ENCODE results near the gene HIGD2A. TPM values are rescaled to one million over a fixed set of nuclear protein-coding genes. Genes with fewer than 3 reads are reported as not detected.

The HIGD2A gene
- total and polyA plus RNA-seq, 9 of the 15 experiments (the other 6 are each of a cell fraction or from before 2014, with no cell fraction given): 94.7 to 264 (median 163) TPM

DNA sequence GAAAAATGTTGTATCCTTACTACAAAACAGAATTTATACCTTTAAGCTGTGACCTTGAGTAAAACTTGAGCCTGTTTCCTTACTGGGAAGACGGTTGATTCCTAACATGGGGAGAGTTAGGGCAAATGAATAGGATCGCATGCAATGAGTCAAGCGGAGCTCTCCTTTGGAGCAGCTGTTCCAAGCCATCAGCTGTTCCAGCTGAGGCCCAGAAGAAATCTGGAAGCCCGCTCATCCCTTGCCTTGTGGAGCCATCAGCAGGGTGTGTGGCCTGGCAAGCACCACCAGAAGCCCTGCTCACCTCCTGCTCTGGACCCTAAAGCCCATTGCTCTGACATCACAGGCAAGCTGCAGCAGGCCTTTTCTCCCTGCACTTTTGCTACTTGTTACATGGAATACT lies 35.0 kb upstream of the HIGD2A start:
- Histone ChIP-seq H3K9me1 (ENCODE audit: control insufficient read depth, insufficient read depth, low read length) (peaks cover 3% of the 10 kb centered on the region), H3K79me2 (ENCODE audit: control insufficient read depth, insufficient read depth, low read length) (peaks cover 39% of the 10 kb centered on the region), H3K27ac (ENCODE audit: extremely low read depth, low read depth, low read length) (no peak overlapping the region), H3K4me1 (replicated peaks in 1 of 2; ENCODE audit: control insufficient read depth in 2 of 2, insufficient read depth in 2 of 2, low read length in 2 of 2) (no peaks in the 10 kb centered on the region), H3K36me3 (ENCODE audit: control insufficient read depth, insufficient read depth, low read length) (peaks cover 93% of the 10 kb centered on the region), H3K4me2 (ENCODE audit: insufficient read depth, low read length) (no peak overlapping the region), H2AFZ (ENCODE audit: low read depth, low read length) (no peak overlapping the region), H4K20me1 (replicated peaks; ENCODE audit: control insufficient read depth, insufficient read depth, low read length) (peaks cover 3% of the 10 kb centered on the region; the same call in 1 of the 2 replicates), H3K9me3 (replicated peaks; ENCODE audit: control insufficient read depth, insufficient read depth, low read depth, low read length) (no peaks in the 10 kb centered on the region), H3K4me3 (no peak overlapping the region), H3K9ac (ENCODE audit: insufficient read depth in 1 of 2, low read depth in 2 of 2, low read length in 2 of 2) (no peak overlapping the region), H3K27me3 (ENCODE audit: control insufficient read depth in 2 of 2, insufficient read depth in 2 of 2, low read length in 2 of 2) (no peaks in the 10 kb centered on the region)
- TF ChIP-seq TEAD4 (IDR thresholded peaks at IDR 0.05; ENCODE audit: low read length) (no peak), TEAD4 (CRISPR knock-in tag; IDR thresholded peaks at IDR 0.05; ENCODE audit: borderline replicate concordance) (no peak), U2AF2 (optimal IDR thresholded peaks at IDR 0.05; ENCODE audit: low read depth, low read length) (no peak)
- TF ChIP-seq, protein P1, sequence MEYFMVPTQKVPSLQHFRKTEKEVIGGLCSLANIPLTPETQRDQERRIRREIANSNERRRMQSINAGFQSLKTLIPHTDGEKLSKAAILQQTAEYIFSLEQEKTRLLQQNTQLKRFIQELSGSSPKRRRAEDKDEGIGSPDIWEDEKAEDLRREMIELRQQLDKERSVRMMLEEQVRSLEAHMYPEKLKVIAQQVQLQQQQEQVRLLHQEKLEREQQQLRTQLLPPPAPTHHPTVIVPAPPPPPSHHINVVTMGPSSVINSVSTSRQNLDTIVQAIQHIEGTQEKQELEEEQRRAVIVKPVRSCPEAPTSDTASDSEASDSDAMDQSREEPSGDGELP (CRISPR knock-in tag; IDR thresholded peaks at IDR 0.05; ENCODE audit: borderline replicate concordance): peak; percentile 19; the same call in 1 of the 2 replicates
- ChIA-PET CTCF (ENCODE audit: low intra/inter-chr PET ratio) (no interaction called here), POLR2A (interaction anchor here (1.2 to 2.2 kb wide), 2 partner anchors 8 to 12 kb away, joined by 6 to 23 read pairs; partner anchors contain the start of gene KIAA1191)
- no peak for ATAC-seq
- no peak for DNase-seq (ENCODE audit: extremely low read depth in 1 of 4, low spot score in 3 of 4)
- whole genome bisulfite sequencing (ENCODE audit: insufficient coverage, low coverage, missing lambda C conversion rate): 98% methylated on average over 4 of the region's 4 CpGs
- intact Hi-C loops (cut with micrococcal nuclease): no loop called here
- BruUV-seq (replicated peaks): no TSS peak
- in situ Hi-C loops (cut with MboI): no loop called here
- FAIRE-seq: no peak
